Vagina (tissue), 2 donors: ENCODE measurements around the gene SMAD6.

ENCODE experiments used
- CTCF ChIP-seq, 3 experiments: fragments of 450-650 bp in 2 of 3; fragments of 200-600 bp in 1 of 3; sonication (generic) in 1 of 3; IDR thresholded peaks; one replicate each; pipeline ENCODE4 v1.5.1; 2017 to 2019; ENCODE audit warnings: antibody characterized with exemption in 3 of 3, mild to moderate bottlenecking in 2 of 3, moderate library complexity in 2 of 3
- POLR2A ChIP-seq, 2 donors: fragments of 450-650 bp; IDR thresholded peaks; one replicate each; pipeline ENCODE4 v1.6.1; 2017; ENCODE audit warnings: antibody characterized with exemption in 2 of 2, mild to moderate bottlenecking in 2 of 2, moderate library complexity in 2 of 2

GRCh38 chr15:66772604-66773128, 70.6 kb downstream of the SMAD6 start:
- TF ChIP-seq POLR2A (IDR thresholded peaks at IDR 0.05) (no peak), CTCF (IDR thresholded peaks at IDR 0.05) (no peak)
